ENCODE results near the gene APP.

- TF ChIP-seq CTCF (IDR thresholded peaks at IDR 0.05; ENCODE audit: insufficient read depth, low read length, poor library complexity, severe bottlenecking) (no peak), EZH2phosphoT487 (conservative IDR thresholded peaks at IDR 0.05; ENCODE audit: low read length) (no peak)
Observed at GRCh38 chr21:25834381-25834780, 336.2 kb downstream of the APP start.
